Loucy (cell line): ENCODE data around the gene PKNOX2.

Experiments
- H2AFZ ChIP-seq: fragments of 200-600 bp; sonication (generic); 2 replicates; pipeline ENCODE4 v1.6.0; 2016; ENCODE audit warnings: antibody characterized with exemption, mild to moderate bottlenecking, low read length, moderate library complexity
- H3F3A ChIP-seq: fragments of 200-600 bp; 2 replicates; pipeline ENCODE4 v1.6.0; 2016; ENCODE audit warnings: antibody characterized with exemption, low read depth, mild to moderate bottlenecking
- H3K27me3 ChIP-seq: fragments of 200-600 bp; sonication (generic); 2 replicates; pipeline ENCODE4 v1.6.1; 2014; ENCODE audit warnings: low read length, mild to moderate bottlenecking; ENCODE audit not compliant: insufficient read depth, poor library complexity, severe bottlenecking
- H3K36me3 ChIP-seq: fragments of 200-600 bp; sonication (generic); 2 replicates; pipeline ENCODE4 v1.6.1; 2016; ENCODE audit warnings: low read length; ENCODE audit not compliant: insufficient read depth
- H3K4me1 ChIP-seq: fragments of 200-600 bp; sonication (generic); 2 replicates; pipeline ENCODE4 v1.5.1; 2014; ENCODE audit warnings: low read length, mild to moderate bottlenecking; ENCODE audit not compliant: insufficient read depth, poor library complexity, severe bottlenecking
- H3K4me2 ChIP-seq: fragments of 200-600 bp; sonication (generic); 2 replicates; pipeline ENCODE4 v1.6.0; 2014; ENCODE audit warnings: antibody characterized with exemption, low read length, low read depth, mild to moderate bottlenecking; ENCODE audit not compliant: poor library complexity, severe bottlenecking
- H3K4me3 ChIP-seq: fragments of 200-600 bp; sonication (generic); 2 replicates; pipeline ENCODE4 v1.5.1; 2014; ENCODE audit warnings: low read length, mild to moderate bottlenecking, mixed read lengths; ENCODE audit not compliant: poor library complexity, severe bottlenecking
- H3K79me2 ChIP-seq: fragments of 200-600 bp; sonication (generic); 2 replicates; pipeline ENCODE4 v1.6.1; 2014; ENCODE audit warnings: low read length; ENCODE audit not compliant: insufficient read depth
- H3K9ac ChIP-seq: fragments of 200-600 bp; sonication (generic); 2 replicates; pipeline ENCODE4 v1.6.0; 2014; ENCODE audit warnings: mild to moderate bottlenecking, low read depth, low read length, moderate library complexity; ENCODE audit not compliant: poor library complexity, severe bottlenecking
- H3K9me2 ChIP-seq: fragments of 200-600 bp; sonication (generic); replicated peaks from 2 replicates; pipeline ENCODE4 v1.6.1; 2016; ENCODE audit warnings: low read depth, low read length, mixed read lengths
- H3K9me3 ChIP-seq: fragments of 200-600 bp; sonication (generic); 2 replicates; pipeline ENCODE4 v1.6.1; 2014; ENCODE audit warnings: mild to moderate bottlenecking, antibody characterized with exemption, low read length, low read depth; ENCODE audit not compliant: insufficient read depth
- H4K20me1 ChIP-seq: fragments of 200-600 bp; sonication (generic); 2 replicates; pipeline ENCODE4 v1.6.0; 2014; ENCODE audit warnings: antibody characterized with exemption, low read length, mild to moderate bottlenecking; ENCODE audit not compliant: insufficient read depth, poor library complexity, severe bottlenecking
- CTCF ChIP-seq: fragments of 200-600 bp; sonication (generic); conservative IDR thresholded peaks from 2 replicates; pipeline ENCODE4 v1.5.1; 2014; ENCODE audit warnings: mild to moderate bottlenecking, antibody characterized with exemption, low read length
- EZH2phosphoT487 ChIP-seq: fragments of 200-600 bp; IDR thresholded peaks from 2 replicates; pipeline ENCODE4 v1.6.1; 2018; ENCODE audit warnings: antibody characterized with exemption, mild to moderate bottlenecking, moderate library complexity, borderline replicate concordance

The PKNOX2 gene

GRCh38 chr11:125262194-125262829 lies 97.8 kb downstream of the PKNOX2 start:
- Histone ChIP-seq H3K9me3 (no peaks in the 10 kb centered on the region), H3K4me2 (no peak overlapping the region), H3K4me1 (no peaks in the 10 kb centered on the region), H3K4me3 (no peak overlapping the region), H4K20me1 (no peaks in the 10 kb centered on the region), H3K9ac (no peak overlapping the region), H3K9me2 (no peaks in the 10 kb centered on the region), H3K79me2 (no peaks in the 10 kb centered on the region), H3K36me3 (no peaks in the 10 kb centered on the region), H3F3A (no peaks in the 10 kb centered on the region), H3K27me3 (no peaks in the 10 kb centered on the region), H2AFZ (no peak overlapping the region)
- no peak for TF ChIP-seq CTCF
- TF ChIP-seq EZH2phosphoT487 = no peak

GRCh38 chr11:125262830-125263218 lies 98.3 kb downstream of the PKNOX2 start:
- no peaks in the 10 kb centered on the region for H4K20me1 ChIP-seq
- no peak overlapping the region for H2AFZ ChIP-seq
- no peak overlapping the region for H3K4me2 ChIP-seq
- TF ChIP-seq CTCF (no peak), EZH2phosphoT487 (no peak)
- H3K9me3 ChIP-seq = no peaks in the 10 kb centered on the region
- H3K4me1 ChIP-seq = no peaks in the 10 kb centered on the region
- no peak overlapping the region for H3K4me3 ChIP-seq
- H3K9ac ChIP-seq = no peak overlapping the region
- no peaks in the 10 kb centered on the region for H3F3A ChIP-seq
- H3K79me2 ChIP-seq = no peaks in the 10 kb centered on the region
- H3K36me3 ChIP-seq = no peaks in the 10 kb centered on the region
- no peaks in the 10 kb centered on the region for H3K27me3 ChIP-seq
- no peaks in the 10 kb centered on the region for H3K9me2 ChIP-seq

GRCh38 chr11:125263268-125263790 lies 98.8 kb downstream of the PKNOX2 start:
- Histone ChIP-seq H3K36me3 (no peaks in the 10 kb centered on the region), H3K4me2 (no peak overlapping the region), H3K4me3 (no peak overlapping the region), H3K4me1 (no peaks in the 10 kb centered on the region), H3F3A (no peaks in the 10 kb centered on the region), H3K9me3 (no peaks in the 10 kb centered on the region), H3K79me2 (no peaks in the 10 kb centered on the region), H3K9ac (no peak overlapping the region), H3K9me2 (no peaks in the 10 kb centered on the region), H2AFZ (no peak overlapping the region), H3K27me3 (no peaks in the 10 kb centered on the region), H4K20me1 (no peaks in the 10 kb centered on the region)
- TF ChIP-seq EZH2phosphoT487 (no peak), CTCF (no peak)
